GM12892 (cell line): ENCODE data around the gene FBXO10.
A peak's percentile ranks its signal among the peaks of the same experiment; 100 is the strongest.

ENCODE experiments used
- POLR2A ChIP-seq: IDR thresholded peaks from 2 replicates; pipeline ENCODE4 v1.6.1; 2011; ENCODE audit warnings: low read depth, low read length, control low read depth
- POLR2AphosphoS5 ChIP-seq: IDR thresholded peaks from 2 replicates; pipeline ENCODE4 v1.6.1; 2011; ENCODE audit warnings: low read depth, low read length, control low read depth
- TAF1 ChIP-seq: IDR thresholded peaks from 2 replicates; pipeline ENCODE4 v1.6.1; 2011; ENCODE audit warnings: low read depth, mild to moderate bottlenecking, control low read depth, low read length, borderline replicate concordance

- TF ChIP-seq POLR2AphosphoS5 = no peak
- TF ChIP-seq POLR2A = peak; percentile 43; the same call in 1 of the 2 replicates
- TF ChIP-seq TAF1 = 0 out of 2 replicates have a peak, but pooled peaks have one; percentile 22
Measured at GRCh38 chr9:37565661-37566618, 10.2 kb downstream of the FBXO10 start.
